Stimulated activated CD8-positive, alpha-beta memory T cell treated with anti-CD3 and anti-CD28 coated beads, Interleukin-15, amount 100 ng/mL, for 24 hours (primary cell): Measurements from ENCODE around the gene TC2N.
"Not testable (repeated sequence)": the region's sequence is repeated elsewhere in the genome, so short reads cannot be mapped to it uniquely, and the experiment has no call there.

ENCODE experiments used
- DNase-seq: peaks from one replicate; pipeline ENCODE4 v3.0.0-alpha.2; 2020; ENCODE audit warnings: low read depth

The TC2N gene

DNA sequence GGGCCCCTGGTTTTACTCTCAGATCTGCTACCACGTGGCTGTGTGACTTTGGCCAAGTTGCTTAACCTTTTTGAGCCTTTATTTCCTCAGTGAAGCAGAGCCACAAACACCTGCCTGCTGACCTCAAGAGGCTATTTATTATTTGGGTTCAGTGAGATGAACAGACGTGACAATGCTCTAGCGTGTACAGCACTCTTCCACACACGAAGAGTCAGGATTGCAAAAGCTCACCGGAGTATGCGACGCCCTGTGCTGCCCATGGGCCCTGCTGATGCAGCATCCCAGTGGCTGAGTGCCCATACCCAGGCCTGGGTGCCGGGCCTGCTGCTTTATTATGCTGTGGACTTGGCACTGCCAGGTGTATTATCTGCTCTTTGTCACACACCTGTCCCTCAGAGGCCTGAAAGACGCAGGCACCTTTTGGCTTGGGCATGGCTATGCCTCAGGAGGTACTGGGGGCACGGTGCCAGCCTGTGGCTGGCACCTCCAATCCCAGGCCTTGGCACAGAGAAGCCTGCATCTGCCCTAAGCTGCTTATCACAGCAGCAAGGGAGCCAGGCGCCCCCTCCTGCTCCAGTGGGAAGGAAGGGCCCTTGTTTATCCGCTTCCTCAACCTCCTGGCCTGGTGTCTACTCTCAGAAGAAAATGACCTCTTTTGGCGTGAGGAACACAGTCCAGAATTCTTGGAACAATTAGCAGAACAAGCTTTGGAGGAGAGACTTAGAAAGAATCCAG lies 22.3 kb upstream of the TC2N start:
- no peak for DNase-seq

DNA sequence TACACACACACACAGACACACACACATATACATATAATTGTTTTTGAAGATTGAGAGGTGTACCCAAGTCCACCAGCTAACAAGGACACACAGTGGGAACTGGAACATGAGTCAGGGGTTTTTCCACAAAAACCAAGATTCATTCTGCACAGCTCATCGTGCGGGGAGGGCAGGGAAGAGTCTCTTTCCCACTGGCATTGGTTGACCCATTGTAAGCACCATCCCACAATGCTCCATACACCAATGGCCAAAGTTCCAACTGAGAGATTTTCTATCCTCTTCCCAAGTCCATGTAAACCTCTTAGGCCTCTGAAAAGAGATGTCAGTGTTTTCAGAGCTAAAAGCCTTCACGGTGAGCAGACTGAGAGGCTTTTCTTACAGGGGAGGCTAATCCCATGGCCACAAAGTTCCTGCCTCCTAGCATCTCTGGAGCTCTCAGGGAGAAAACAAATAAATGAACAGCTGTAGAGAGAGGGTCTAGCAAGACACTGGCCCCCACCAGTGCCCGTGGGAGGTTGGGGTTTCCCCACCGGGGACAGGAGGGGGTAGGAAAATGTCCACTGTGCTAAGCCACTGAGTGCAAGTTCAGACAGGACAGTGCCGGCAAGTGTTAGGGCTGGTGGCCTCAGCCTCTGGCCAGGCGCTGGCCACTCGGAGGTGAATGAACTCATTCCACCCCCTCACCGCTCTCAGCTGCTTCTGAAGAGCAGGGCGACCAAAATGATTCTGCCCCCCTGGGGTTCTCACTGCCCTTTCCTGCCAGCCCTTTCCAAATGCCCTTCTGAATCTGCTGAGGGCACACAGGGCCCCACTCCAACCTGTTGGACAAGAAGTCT lies 21.5 kb upstream of the TC2N start:
- no peak for DNase-seq

DNA sequence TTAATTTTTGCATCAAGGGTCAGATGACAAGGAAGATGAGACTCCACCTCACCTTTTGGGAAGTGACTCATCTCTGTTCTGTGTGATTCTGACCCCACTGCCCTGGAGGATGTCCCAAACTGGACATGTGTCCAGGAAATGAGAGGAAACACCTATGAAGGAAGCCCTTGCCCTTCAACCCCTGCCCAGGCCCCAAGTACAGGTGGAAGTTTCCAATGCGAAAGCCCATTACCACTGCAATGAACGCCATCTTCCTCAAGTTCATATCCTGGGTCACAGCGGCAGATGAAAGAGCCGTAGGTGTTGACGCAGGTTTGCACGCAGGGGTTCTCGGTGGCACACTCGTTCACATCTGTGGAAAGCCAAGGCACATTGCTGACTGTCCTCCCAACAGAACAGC lies 19.6 kb upstream of the TC2N start:
- no peak for DNase-seq

DNA sequence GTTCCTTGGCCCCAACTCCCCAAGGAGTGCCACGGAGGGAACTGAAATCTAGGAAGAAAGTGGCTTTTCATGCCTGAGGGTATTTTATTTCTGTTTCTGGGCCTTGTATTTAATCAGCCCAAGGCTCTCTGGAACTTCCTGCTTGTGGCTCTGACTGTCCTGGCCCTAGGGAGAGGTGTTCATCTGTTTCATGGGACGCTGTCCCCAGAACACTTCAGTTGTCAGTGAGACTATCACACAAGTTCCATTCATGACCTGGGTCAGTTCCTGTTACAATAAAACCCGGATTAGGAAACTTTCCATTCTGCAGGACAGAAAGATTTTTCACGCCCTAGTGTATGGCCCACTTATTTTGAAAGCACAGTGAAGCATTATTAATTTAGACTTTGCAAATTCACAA lies 18.5 kb upstream of the TC2N start:
- no peak for DNase-seq

GRCh38 chr14:91885113-91885712 lies 17.9 kb upstream of the TC2N start:
- DNase-seq: no peak

GRCh38 chr14:91884664-91885063 lies 17.3 kb upstream of the TC2N start:
- no peak for DNase-seq

DNA sequence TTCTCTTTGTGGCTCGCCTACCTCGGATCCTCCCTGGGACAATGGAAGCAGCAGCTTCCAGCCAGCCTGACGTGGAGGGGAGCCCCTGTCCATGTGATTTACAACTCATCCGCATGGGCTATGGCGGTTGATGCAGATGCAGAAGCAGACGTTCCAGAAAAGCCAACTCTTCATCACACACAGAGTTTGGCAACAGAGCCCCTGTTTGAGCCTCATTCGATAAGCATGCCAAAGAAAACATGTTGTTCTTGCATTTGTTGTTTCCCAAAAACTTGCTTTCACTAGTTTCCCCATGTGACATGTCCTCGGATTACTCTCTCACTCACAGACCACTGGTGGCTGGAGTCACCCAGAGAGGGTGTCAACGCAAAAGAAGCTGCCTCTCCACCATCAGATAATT lies 16.4 kb upstream of the TC2N start:
- no peak for DNase-seq

DNA sequence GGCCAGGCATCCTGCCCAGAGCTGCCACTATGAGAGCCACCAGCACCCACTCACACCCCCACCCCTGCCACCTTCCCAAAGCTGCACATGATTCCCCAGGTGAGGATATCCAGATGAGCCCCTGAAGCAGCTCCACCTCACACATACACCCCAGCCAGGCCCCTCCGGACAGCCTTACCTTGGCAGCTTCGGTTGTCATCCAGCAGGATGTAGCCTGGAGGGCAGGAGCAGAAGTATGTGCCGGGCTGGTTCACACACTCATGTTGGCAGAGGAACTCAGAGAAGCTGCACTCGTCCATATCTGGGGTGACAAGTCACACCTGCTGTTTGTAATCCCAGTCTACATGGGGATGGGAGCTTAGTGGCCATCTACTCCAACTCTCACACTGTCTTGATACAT lies 15.4 kb upstream of the TC2N start:
- no peak for DNase-seq

DNA sequence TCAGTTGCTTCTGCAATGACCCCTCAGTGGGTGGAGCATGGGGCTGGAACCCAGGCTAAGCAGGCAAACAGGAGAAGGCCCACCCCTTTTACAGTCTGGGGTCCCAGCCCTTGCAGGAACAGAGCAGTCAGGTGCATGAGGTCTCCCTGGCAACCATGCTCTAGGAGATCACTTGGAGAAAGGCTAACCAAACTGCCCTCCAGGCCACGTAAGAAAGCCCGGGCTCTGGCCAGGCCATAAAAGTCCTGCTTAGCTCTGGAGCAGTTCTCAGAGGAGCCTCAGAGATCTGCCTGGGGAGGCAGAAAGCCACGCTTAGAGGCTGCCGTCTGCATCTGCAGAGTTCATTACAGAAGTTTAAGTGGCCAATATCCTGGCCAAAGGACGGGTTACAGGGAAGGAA lies 15.0 kb upstream of the TC2N start:
- DNase-seq: no peak

DNA sequence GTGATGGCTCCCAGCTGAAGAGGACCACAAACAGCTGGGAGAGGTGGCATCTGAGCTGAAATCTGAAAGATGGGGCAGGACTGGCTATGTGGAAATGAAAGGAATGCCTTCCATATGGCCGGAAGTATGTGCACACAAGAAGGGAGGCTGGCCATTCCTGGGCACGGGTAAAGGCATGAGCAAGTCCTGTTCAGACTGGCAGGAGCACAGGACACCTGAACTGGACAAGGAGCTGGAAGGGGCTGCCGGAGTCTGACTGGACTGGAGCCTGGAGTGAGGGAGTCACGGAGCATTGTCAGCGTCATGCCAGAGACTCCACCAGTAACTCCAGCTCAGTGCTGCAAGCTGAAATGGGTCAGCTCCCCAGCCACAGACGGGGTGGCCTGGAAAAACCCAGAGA lies 11.9 kb upstream of the TC2N start:
- no peak for DNase-seq

GRCh38 chr14:91878274-91878673 lies 10.9 kb upstream of the TC2N start:
- DNase-seq: no peak

GRCh38 chr14:91877376-91877915 lies 10.1 kb upstream of the TC2N start:
- DNase-seq: no peak

DNA sequence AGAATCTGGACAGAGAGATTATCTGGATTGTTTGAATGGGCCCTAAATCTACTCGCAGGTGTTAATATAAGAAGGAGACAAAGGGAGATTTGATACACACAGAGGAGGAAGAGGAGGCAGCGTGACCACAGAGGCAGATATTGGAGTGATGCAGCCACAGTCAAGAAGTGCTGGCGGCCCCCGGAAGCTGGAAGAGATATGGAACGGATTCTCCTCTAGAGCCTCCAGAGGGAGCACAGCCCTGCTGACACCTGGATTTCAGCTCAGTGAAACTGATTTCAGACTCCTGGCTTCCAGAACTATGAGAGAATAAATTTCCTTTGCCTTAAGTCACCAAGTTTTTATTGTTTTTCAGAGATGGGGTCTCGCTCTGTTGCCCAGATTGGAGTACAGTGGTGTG lies 9.2 kb upstream of the TC2N start:
- DNase-seq: no peak

DNA sequence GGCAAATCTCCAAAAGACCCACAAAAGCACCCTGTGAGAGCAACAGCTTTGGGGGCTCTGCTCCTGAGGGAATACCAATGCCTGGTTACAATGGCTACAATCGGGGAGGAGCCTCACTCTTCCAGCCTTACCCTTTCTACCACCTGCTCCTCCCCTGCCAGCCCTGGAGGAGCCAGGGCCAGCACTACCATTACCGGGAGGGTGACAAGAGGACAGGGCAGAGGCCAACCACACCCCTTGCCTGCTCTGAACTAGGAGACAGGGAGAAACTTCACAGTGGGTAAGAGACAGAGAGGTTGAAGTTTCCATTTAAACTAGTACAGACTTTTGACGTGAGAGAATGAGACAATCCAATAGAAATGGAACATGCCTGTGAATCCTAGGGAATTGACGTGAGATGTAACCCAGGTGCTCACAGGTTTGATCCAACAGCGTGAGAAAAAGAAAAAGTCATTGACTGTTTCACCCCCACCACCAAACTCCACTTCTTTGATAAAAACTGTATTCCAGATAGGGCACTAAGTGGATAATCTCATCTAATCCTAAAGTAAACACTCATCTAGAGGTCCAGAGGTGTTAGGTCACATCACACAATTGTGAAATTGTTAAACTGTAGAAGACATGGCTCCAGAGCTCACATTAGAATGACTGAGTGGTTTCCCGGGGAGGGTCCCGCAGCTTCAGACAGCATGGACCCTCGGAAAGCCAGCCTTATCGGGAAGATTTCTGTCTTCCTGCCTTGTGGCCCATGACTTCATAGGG lies 8.4 kb upstream of the TC2N start:
- DNase-seq: no peak

DNA sequence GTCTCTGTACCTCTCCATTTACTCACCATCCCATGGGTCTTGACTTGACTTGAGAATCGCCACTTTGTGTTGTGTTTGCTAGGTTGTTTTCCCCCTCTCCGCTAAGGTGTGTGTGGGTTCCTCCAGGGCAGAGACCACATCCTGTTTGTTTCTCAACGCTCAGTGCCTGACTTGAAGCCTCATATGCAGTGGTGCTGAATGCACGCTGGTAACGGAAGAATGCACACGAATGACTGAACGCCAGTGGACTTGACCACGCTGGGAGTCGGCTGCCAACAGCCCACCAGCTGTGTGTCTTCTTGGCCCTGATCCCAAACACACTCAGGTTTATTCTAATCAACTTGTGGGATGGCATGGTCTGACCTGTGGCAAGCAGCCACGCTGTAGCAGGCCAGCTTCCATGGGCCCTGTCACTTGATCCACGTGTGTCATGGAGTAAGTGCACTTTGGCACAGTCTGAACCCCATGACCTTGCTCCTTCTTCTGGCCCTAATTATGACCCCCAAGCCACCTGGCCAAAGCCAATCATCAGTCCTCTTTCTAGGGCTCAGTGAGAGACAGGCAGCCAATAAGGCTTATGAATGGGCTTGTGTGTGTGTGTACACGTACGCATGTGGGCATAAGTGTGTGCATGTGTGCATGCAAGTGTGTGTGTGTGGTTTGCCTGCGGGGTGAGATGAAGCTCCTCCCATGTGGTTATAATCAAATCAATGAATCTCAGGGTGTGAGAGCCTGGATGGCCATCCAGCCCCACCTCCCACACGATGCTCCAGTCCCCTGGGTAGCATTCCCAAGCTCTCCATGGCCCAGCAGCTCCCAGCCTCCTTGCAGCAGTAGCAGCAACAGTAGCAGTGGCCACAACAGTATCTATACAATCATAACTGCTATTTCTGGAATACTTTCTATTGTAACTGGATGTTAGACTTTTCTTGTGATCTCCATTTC lies 6.4 kb upstream of the TC2N start:
- no peak for DNase-seq

DNA sequence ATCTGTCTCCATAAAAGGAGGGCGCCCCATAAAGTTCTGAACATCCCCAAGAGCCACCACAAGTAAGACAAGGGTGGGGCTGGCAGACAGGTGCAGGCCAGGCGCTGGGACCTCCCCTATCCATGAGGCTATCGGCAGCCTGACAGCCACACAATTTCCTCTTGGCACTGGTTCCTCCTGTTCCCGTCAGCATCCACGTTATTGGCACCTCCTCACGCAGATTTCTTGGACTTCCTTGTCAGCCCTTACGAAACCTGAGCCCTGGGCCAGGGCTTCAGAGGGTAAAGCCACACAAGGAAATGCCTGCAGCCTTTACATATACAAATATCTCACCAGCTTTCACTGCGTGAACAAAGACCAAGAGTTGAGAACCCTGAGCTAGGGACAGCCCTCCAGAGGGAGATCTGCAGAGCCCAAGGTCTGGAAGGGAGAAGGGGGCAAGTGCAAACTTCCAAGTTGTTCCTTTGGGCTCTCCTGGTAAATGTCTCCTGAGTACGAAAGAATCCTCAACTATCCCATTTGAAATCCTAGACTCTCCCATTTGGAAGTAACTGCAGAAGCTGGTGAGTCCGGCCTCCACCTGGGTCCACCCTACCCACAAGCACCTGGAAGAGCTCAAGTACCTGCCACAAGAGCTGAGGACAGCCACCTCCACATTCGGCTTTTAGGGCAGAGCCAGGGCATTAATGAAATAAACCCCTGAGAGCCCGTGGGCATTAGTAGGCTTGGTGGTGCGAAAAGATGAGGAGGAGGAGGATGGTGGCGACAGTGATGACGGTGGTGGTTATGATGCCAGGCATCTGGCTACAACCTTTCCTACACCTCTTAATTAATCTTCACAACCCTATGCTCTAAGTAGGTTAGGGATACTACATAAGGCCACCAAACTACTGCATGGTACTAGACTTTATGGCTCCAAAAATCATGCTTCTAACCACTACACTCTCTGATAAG lies 5.5 kb upstream of the TC2N start:
- DNase-seq: no peak

GRCh38 chr14:91872011-91872501 lies 4.7 kb upstream of the TC2N start:
- no peak for DNase-seq

- DNase-seq: not testable (repeated sequence)
Measured at GRCh38 chr14:91871401-91871800, 4.1 kb upstream of the TC2N start.

GRCh38 chr14:91870890-91871289 lies 3.6 kb upstream of the TC2N start:
- DNase-seq: no peak

DNA sequence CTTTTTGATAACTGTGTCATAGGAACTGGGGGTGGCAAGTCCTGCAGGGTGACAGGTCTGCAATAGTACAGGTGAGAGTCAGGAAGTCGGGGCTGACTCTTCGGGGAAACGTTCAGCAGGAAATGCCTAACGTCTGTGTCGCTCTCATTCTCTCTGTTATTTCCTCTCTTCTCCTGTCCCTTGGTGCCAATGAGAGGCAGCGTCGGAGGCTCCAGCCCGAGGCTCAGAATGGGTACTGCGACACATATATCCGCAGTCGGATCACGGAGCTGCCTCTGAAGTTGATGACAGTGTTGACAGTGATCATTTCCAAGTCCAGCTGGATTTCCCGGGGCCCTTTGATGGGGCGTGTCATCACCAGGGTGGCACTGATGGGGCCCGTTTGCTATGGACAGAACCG lies 2.7 kb upstream of the TC2N start:
- no peak for DNase-seq
